NCI-H187 treated with DMSO at 0.1 percent for 48 hours (cell line): ENCODE measurements around the gene PIGL.
"Not testable (repeated sequence)": the region's sequence is repeated elsewhere in the genome, so short reads cannot be mapped to it uniquely, and the experiment has no call there.

Experiments
- DNase-seq: peaks from one replicate; lab custom pipeline; 2025; lab: John Stamatoyannopoulos, UW

PIGL gene

GRCh38 chr17:16273929-16274339 lies 56.9 kb downstream of the PIGL start:
- DNase-seq = no peak

GRCh38 chr17:16275024-16275423 lies 58.0 kb downstream of the PIGL start:
- DNase-seq = no peak

GRCh38 chr17:16277163-16277562 lies 60.2 kb downstream of the PIGL start:
- DNase-seq = no peak

GRCh38 chr17:16281351-16281750 lies 64.3 kb downstream of the PIGL start:
- DNase-seq = no peak

GRCh38 chr17:16282522-16282921 lies 65.5 kb downstream of the PIGL start:
- no peak for DNase-seq

- DNase-seq = no peak
Observed at GRCh38 chr17:16283705-16284104, 66.7 kb downstream of the PIGL start.

- DNase-seq = no peak
Observed at GRCh38 chr17:16285646-16286008, 68.6 kb downstream of the PIGL start.

- DNase-seq = no peak
Observed at GRCh38 chr17:16286009-16286946, 69.3 kb downstream of the PIGL start.

- no peak for DNase-seq
Observed at GRCh38 chr17:16286947-16287562, 70.0 kb downstream of the PIGL start.

- DNase-seq = no peak
Observed at GRCh38 chr17:16287563-16288027, 70.6 kb downstream of the PIGL start.

GRCh38 chr17:16288860-16289571 lies 72.0 kb downstream of the PIGL start:
- no peak for DNase-seq

- no peak for DNase-seq
Observed at GRCh38 chr17:16293931-16294330, 76.9 kb downstream of the PIGL start.

- DNase-seq = no peak
Observed at GRCh38 chr17:16294560-16294959, 77.5 kb downstream of the PIGL start.

- DNase-seq = not testable (repeated sequence)
Observed at GRCh38 chr17:16296072-16296471, 79.1 kb downstream of the PIGL start.

GRCh38 chr17:16297367-16298139 lies 80.5 kb downstream of the PIGL start:
- no peak for DNase-seq

GRCh38 chr17:16298140-16298662 lies 81.2 kb downstream of the PIGL start:
- DNase-seq = no peak

GRCh38 chr17:16300554-16300953 lies 83.5 kb downstream of the PIGL start:
- DNase-seq = no peak

GRCh38 chr17:16301963-16302855 lies 85.2 kb downstream of the PIGL start:
- no peak for DNase-seq

- DNase-seq = no peak
Observed at GRCh38 chr17:16302856-16303255, 85.8 kb downstream of the PIGL start.

GRCh38 chr17:16304830-16305229 lies 87.8 kb downstream of the PIGL start:
- DNase-seq = no peak

- DNase-seq = no peak
Observed at GRCh38 chr17:16306211-16306610, 89.2 kb downstream of the PIGL start.
